Brain microvascular endothelial cell (primary cell): Measurements from ENCODE around the gene SLC36A1.
A peak's percentile ranks its signal among the peaks of the same experiment; 100 is the strongest.

ENCODE experiments used
- DNase-seq: peaks from one replicate; pipeline ENCODE4 v3.0.0-alpha.2; 2020
- H3K27ac ChIP-seq: fragments of 250-450 bp; sonication (Bioruptor Pico); 2 replicates; pipeline ENCODE4 v1.5.1; 2020; ENCODE audit warnings: mild to moderate bottlenecking, moderate library complexity
- H3K27me3 ChIP-seq: fragments of 250-450 bp; sonication (Bioruptor Pico); replicated peaks from 2 replicates; pipeline ENCODE4 v1.5.1; 2020; ENCODE audit warnings: mild to moderate bottlenecking
- H3K36me3 ChIP-seq: fragments of 250-450 bp; sonication (Bioruptor Pico); replicated peaks from 2 replicates; pipeline ENCODE4 v1.5.1; 2020; ENCODE audit warnings: mild to moderate bottlenecking
- H3K4me3 ChIP-seq: 2 replicates; pipeline ENCODE4 v1.5.1; 2011; ENCODE audit warnings: low read depth, mild to moderate bottlenecking, control low read depth, low read length, moderate library complexity
- CTCF ChIP-seq: IDR thresholded peaks from 2 replicates; pipeline ENCODE4 v1.5.1; 2011; ENCODE audit warnings: low read depth, mild to moderate bottlenecking, moderate library complexity, low read length, control low read depth, inconsistent platforms; ENCODE audit errors: missing control alignments
- in situ Hi-C: cut with HindIII; loops from 2 replicates; pipeline ENCODE4 v1.10.0; 2017; ENCODE audit warnings: low sequenced_read_pairs, low pct_ligation_motif_present

SLC36A1 gene

GRCh38 chr5:151447174-151448037 lies at the start of gene SLC36A1:
TSS of gene SLC36A1 (plus strand) at chr5:151447603. CDS start at chr5:151458793, 11,190 bp downstream.
- H3K27ac ChIP-seq = peak within 1 kb of the TSS; percentile 40
- peak; percentile 85 for DNase-seq
- TF ChIP-seq CTCF = peak; percentile 98
- peak within 1 kb of the TSS; percentile 92 for H3K4me3 ChIP-seq
- H3K27me3 ChIP-seq = no peaks in the 10 kb centered on the region
- in situ Hi-C loops = no loop called here
- H3K36me3 ChIP-seq = no peaks in the 10 kb centered on the region

GRCh38 chr5:151405334-151406160 lies 41.9 kb upstream of the SLC36A1 start:
- DNase-seq = no peak
- in situ Hi-C loops = no loop called here
- Histone ChIP-seq H3K36me3 (no peaks in the 10 kb centered on the region), H3K27ac (no peak overlapping the region), H3K27me3 (no peaks in the 10 kb centered on the region), H3K4me3 (no peak overlapping the region)
- no peak for TF ChIP-seq CTCF

- TF ChIP-seq CTCF = peak; percentile 69
- no peak overlapping the region for H3K27ac ChIP-seq
- no peaks in the 10 kb centered on the region for H3K27me3 ChIP-seq
- in situ Hi-C loops = no loop called here
- H3K4me3 ChIP-seq = no peak overlapping the region
- H3K36me3 ChIP-seq = no peaks in the 10 kb centered on the region
- DNase-seq = peak; percentile 18
These were observed 41.0 kb upstream of the SLC36A1 start for GRCh38 chr5:151406322-151406947.

- Histone ChIP-seq H3K27ac (no peak overlapping the region), H3K4me3 (no peak overlapping the region), H3K36me3 (no peaks in the 10 kb centered on the region), H3K27me3 (no peaks in the 10 kb centered on the region)
- DNase-seq = no peak
- TF ChIP-seq CTCF = no peak
- in situ Hi-C loops = no loop called here
These were observed 38.7 kb upstream of the SLC36A1 start for GRCh38 chr5:151408591-151409230.

GRCh38 chr5:151413800-151414199 lies 33.6 kb upstream of the SLC36A1 start:
- H3K27me3 ChIP-seq = no peaks in the 10 kb centered on the region
- no peak overlapping the region for H3K27ac ChIP-seq
- no peaks in the 10 kb centered on the region for H3K36me3 ChIP-seq
- TF ChIP-seq CTCF = no peak
- in situ Hi-C loops = no loop called here
- H3K4me3 ChIP-seq = no peak overlapping the region
- DNase-seq = no peak
